Measurements from ENCODE around the gene PTGES3. TPM values are rescaled to one million over a fixed set of nuclear protein-coding genes. Genes with fewer than 3 reads are reported as not detected.

The PTGES3 gene
- polyA plus RNA-seq, 3 donors: 46.1 to 232 (median 187) TPM

DNA sequence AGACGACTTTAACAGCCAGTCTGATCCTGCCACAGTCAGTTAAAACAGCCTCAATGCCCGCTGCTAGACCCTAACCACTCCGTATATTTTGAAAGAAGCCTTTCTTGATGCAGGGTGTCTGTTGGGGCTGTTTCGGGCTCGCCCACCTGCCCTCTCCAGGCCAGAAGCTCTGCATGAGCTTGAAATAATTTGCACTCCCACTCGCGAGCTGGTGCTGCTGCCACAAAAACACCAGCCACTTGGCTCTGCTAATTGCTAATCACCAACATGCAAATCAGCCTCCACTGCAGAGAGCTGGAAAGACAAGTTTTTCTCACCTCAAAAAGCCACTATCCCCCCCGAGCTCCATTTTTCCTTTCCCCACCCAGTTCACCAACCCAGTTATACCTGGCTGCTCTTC lies 73.5 kb downstream of the PTGES3 start:
- H3K9me3 Mint-ChIP-seq: no peaks in the 10 kb centered on the region
- Histone ChIP-seq H3K4me2 (replicated peaks; ENCODE audit: extremely low read depth, low read length, poor library complexity, severe bottlenecking) (no peak overlapping the region), H2AFZ (ENCODE audit: insufficient read depth, low read depth, low read length, poor library complexity, severe bottlenecking) (no peak overlapping the region), H3K79me2 (ENCODE audit: insufficient read depth, low read length) (peaks cover 44% of the 10 kb centered on the region), H3K9ac (ENCODE audit: insufficient read depth, low read length, poor library complexity, severe bottlenecking) (no peak overlapping the region), H3K36me3 (replicated peaks in 1 of 2; ENCODE audit: control insufficient read depth in 1 of 2, insufficient read depth in 2 of 2, low read length in 2 of 2) (peaks cover 92 to 100% of the 10 kb centered on the region in 2 donors), H4K20me1 (ENCODE audit: insufficient read depth, low read length) (peaks cover 97% of the 10 kb centered on the region), H3K4me1 (ENCODE audit: control insufficient read depth in 1 of 2, insufficient read depth in 2 of 2, low read length in 2 of 2) (no peaks in the 10 kb centered on the region), H3K9me3 (replicated peaks in 1 of 2; ENCODE audit: control insufficient read depth in 1 of 2, insufficient read depth in 1 of 2, low read length in 2 of 2) (no peaks in the 10 kb centered on the region), H3K27me3 (ENCODE audit: control insufficient read depth in 2 of 2, insufficient read depth in 2 of 2, low read length in 2 of 2) (no peaks in the 10 kb centered on the region), H3K4me3 (replicated peaks in 1 of 3; ENCODE audit: low read depth in 2 of 3, low read length in 3 of 3) (no peak overlapping the region), H3K27ac (ENCODE audit: low read depth in 1 of 2, low read length in 2 of 2) (no peak overlapping the region)
- H3K27ac Mint-ChIP-seq: peak overlapping the region in 1 of 7 donors; percentile 24
- no peak for DNase-seq
- intact Hi-C loops (cut with micrococcal nuclease): no loop called here
- peaks cover 91 to 94% of the 10 kb centered on the region in 2 donors for H3K36me3 Mint-ChIP-seq
- H3K4me3 Mint-ChIP-seq: no peak overlapping the region
- WGBS (ENCODE audit: insufficient coverage): 88% methylated on average over 5 of the region's 8 CpGs
- H3K27me3 Mint-ChIP-seq (ENCODE audit: low read depth in 3 of 3): peaks cover 0 to 2% (median 2%) of the 10 kb centered on the region in 3 donors
- H3K4me1 Mint-ChIP-seq: no peaks in the 10 kb centered on the region
- TF ChIP-seq, protein P1, sequence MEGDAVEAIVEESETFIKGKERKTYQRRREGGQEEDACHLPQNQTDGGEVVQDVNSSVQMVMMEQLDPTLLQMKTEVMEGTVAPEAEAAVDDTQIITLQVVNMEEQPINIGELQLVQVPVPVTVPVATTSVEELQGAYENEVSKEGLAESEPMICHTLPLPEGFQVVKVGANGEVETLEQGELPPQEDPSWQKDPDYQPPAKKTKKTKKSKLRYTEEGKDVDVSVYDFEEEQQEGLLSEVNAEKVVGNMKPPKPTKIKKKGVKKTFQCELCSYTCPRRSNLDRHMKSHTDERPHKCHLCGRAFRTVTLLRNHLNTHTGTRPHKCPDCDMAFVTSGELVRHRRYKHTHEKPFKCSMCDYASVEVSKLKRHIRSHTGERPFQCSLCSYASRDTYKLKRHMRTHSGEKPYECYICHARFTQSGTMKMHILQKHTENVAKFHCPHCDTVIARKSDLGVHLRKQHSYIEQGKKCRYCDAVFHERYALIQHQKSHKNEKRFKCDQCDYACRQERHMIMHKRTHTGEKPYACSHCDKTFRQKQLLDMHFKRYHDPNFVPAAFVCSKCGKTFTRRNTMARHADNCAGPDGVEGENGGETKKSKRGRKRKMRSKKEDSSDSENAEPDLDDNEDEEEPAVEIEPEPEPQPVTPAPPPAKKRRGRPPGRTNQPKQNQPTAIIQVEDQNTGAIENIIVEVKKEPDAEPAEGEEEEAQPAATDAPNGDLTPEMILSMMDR (IDR thresholded peaks at IDR 0.05): no peak

Small RNA genes lying within 50 kb of the gene (small RNA-seq; reads per million reads assigned to genes)
- not detected for gene RN7SL809P (ENCODE audit: insufficient read length, low read depth)
- 59,193 reads per million, percentile 100 among the genes with 10 or more reads in this experiment for gene SNORD59A (ENCODE audit: insufficient read length, low read depth)

Other genes with a start within 250 kb of the PTGES3 start
- 1 to 10 TPM; 1.5 to 2.3 (median 1.5) TPM for gene TIMELESS, start 238.9 kb downstream of the PTGES3 start, polyA plus RNA-seq
- not detected for gene MIP, start 233.6 kb downstream of the PTGES3 start, polyA plus RNA-seq
- gene SPRYD4, start 219.7 kb downstream of the PTGES3 start, polyA plus RNA-seq: 1 to 10 TPM; 1.3 to 2.1 (median 1.4) TPM
- gene GLS2, start 200.1 kb downstream of the PTGES3 start, polyA plus RNA-seq: under 1 TPM in 1 of 3 donors, not detected in 2; 0.04 TPM
- 1 to 10 TPM; 5.1 to 8.2 (median 6.5) TPM for gene RBMS2, start 166.5 kb downstream of the PTGES3 start, polyA plus RNA-seq
- 10 to 100 TPM in 2 of 3 donors, 1 to 10 TPM in 1; 8.9 to 86.0 (median 21.1) TPM for gene BAZ2A, start 58.0 kb downstream of the PTGES3 start, polyA plus RNA-seq
- gene ATP5F1B, start 42.3 kb downstream of the PTGES3 start, polyA plus RNA-seq: 1,000 to 10,000 TPM in 2 of 3 donors, 100 to 1,000 TPM in 1; 554 to 1,093 (median 1,038) TPM
- 1,000 to 10,000 TPM in 1 of 3 donors, 100 to 1,000 TPM in 2; 797 to 1,102 (median 937) TPM for gene NACA, start 37.0 kb upstream of the PTGES3 start, polyA plus RNA-seq
- 1 to 10 TPM; 3.6 to 6.3 (median 5.6) TPM for gene PRIM1, start 64.0 kb upstream of the PTGES3 start, polyA plus RNA-seq
- under 1 TPM in 1 of 3 donors, not detected in 2; 0.12 TPM for gene HSD17B6, start 75.0 kb upstream of the PTGES3 start, polyA plus RNA-seq
- gene SDR9C7, start 246.1 kb upstream of the PTGES3 start, polyA plus RNA-seq: not detected